HG02798 (cell line): ENCODE results near the gene FRMPD4.

Experiments used
- ATAC-seq: cut with Tn5 transposase; IDR thresholded peaks from one replicate; pipeline ENCODE4 v1.9.1; 2021; ENCODE audit warnings: mild to moderate bottlenecking; ENCODE audit not compliant: unreplicated experiment, poor library complexity

FRMPD4 gene

GRCh38 chrX:12210196-12210815, 72.0 kb downstream of the FRMPD4 start:
- no peak for ATAC-seq

- ATAC-seq: no peak
Observed at GRCh38 chrX:12210971-12211370, 72.7 kb downstream of the FRMPD4 start.

- no peak for ATAC-seq
Observed at GRCh38 chrX:12223650-12224049, 85.4 kb downstream of the FRMPD4 start.

GRCh38 chrX:12225107-12225506, 86.8 kb downstream of the FRMPD4 start:
- ATAC-seq: no peak

- no peak for ATAC-seq
Observed at GRCh38 chrX:12227412-12228041, 89.3 kb downstream of the FRMPD4 start.

- no peak for ATAC-seq
Observed at GRCh38 chrX:12228862-12229261, 90.6 kb downstream of the FRMPD4 start.

GRCh38 chrX:12229986-12230385, 91.7 kb downstream of the FRMPD4 start:
- ATAC-seq: no peak

GRCh38 chrX:12234534-12235329, 96.5 kb downstream of the FRMPD4 start:
- ATAC-seq: no peak

GRCh38 chrX:12236156-12236555, 97.9 kb downstream of the FRMPD4 start:
- no peak for ATAC-seq

GRCh38 chrX:12237131-12237530, 98.9 kb downstream of the FRMPD4 start:
- no peak for ATAC-seq

GRCh38 chrX:12237771-12238170, 99.5 kb downstream of the FRMPD4 start:
- ATAC-seq: no peak

- no peak for ATAC-seq
Observed at GRCh38 chrX:12239356-12240082, 101.2 kb downstream of the FRMPD4 start.

GRCh38 chrX:12240491-12240890, 102.2 kb downstream of the FRMPD4 start:
- no peak for ATAC-seq

GRCh38 chrX:12241026-12241425, 102.8 kb downstream of the FRMPD4 start:
- ATAC-seq: no peak

- no peak for ATAC-seq
Observed at GRCh38 chrX:12245650-12246645, 107.7 kb downstream of the FRMPD4 start.

- no peak for ATAC-seq
Observed at GRCh38 chrX:12249997-12250396, 111.7 kb downstream of the FRMPD4 start.

- ATAC-seq: no peak
Observed at GRCh38 chrX:12263211-12263610, 124.9 kb downstream of the FRMPD4 start.

- ATAC-seq: no peak
Observed at GRCh38 chrX:12269484-12269883, 131.2 kb downstream of the FRMPD4 start.

- no peak for ATAC-seq
Observed at GRCh38 chrX:12278151-12278550, 139.9 kb downstream of the FRMPD4 start.

- no peak for ATAC-seq
Observed at GRCh38 chrX:12282991-12283390, 144.7 kb downstream of the FRMPD4 start.
